AG09309 (cell line): Measurements from ENCODE around the gene ZFHX2.

Source experiments
- DNase-seq: peaks from one replicate; pipeline ENCODE4 v3.0.0-alpha.2; 2010; ENCODE audit warnings: low read depth
- H3K4me3 ChIP-seq: 2 replicates; pipeline ENCODE4 v1.5.1; 2011; ENCODE audit warnings: mild to moderate bottlenecking, low read depth, low read length, moderate library complexity; ENCODE audit not compliant: control insufficient read depth
- TF ChIP-seq, protein P1 (sequence below): IDR thresholded peaks from 2 replicates; pipeline ENCODE4 v1.5.1; 2011; ENCODE audit warnings: mild to moderate bottlenecking, low read depth, low read length, inconsistent platforms; ENCODE audit not compliant: insufficient read depth, control insufficient read depth; ENCODE audit errors: missing control alignments

The ZFHX2 gene

DNA sequence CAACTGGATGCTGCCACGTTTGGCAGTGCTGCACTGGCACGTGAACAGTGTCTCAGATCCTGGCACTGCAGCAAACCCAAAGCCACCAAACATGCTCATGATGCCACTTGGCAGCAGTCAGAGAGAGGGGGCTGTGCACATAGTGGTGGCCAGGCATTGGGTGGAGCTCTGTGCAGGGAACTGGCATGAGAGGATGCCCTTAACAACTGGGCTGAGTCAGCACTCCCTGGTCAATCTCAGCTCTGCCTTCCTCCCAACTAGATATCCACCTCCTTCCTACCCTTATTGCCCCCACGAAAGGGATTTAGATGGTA, 37.0 kb downstream of the ZFHX2 start:
- no peak for DNase-seq
- H3K4me3 ChIP-seq: no peak overlapping the region
- TF ChIP-seq, protein P1, sequence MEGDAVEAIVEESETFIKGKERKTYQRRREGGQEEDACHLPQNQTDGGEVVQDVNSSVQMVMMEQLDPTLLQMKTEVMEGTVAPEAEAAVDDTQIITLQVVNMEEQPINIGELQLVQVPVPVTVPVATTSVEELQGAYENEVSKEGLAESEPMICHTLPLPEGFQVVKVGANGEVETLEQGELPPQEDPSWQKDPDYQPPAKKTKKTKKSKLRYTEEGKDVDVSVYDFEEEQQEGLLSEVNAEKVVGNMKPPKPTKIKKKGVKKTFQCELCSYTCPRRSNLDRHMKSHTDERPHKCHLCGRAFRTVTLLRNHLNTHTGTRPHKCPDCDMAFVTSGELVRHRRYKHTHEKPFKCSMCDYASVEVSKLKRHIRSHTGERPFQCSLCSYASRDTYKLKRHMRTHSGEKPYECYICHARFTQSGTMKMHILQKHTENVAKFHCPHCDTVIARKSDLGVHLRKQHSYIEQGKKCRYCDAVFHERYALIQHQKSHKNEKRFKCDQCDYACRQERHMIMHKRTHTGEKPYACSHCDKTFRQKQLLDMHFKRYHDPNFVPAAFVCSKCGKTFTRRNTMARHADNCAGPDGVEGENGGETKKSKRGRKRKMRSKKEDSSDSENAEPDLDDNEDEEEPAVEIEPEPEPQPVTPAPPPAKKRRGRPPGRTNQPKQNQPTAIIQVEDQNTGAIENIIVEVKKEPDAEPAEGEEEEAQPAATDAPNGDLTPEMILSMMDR: no peak

DNA sequence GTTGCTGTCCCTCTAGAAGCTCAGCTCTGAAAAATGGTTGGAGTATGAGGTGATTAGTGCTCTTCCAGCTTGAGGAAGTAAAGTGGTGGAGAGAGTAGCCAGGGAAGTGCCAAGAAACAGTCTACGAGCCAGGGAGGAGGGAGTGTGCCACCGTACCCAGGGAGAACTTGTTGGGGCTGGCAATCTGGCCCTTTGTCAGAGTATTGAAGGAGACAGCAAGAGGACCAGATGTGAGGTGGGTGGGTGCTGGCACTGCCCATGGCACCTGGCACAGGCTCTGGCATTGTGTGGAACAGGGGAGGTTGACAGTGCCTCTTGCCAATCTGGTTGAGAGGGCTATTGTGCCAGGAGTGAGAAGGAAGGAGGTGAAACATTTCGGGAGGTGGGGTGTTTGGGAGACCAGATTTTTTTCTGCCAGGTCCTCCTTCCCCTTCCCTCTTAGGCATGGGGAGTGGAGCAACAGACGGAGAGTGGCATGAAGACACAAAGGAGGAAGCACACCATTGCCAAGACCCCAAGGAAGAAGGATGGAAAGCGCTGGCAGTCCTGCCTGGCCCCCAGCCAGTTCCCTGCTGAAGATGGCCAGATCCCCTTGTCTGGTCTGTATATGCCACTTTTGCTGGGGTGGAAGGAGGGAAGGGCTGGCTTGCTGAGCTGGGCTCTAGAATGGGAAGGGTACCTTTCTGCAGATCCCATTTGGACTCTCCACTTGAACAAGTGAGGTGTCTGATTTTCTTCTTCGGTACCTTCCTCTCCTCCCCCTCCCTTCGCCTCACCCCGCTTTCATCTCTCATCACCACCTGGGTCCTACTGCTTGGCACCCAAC, 37.5 kb downstream of the ZFHX2 start:
- DNase-seq: no peak
- TF ChIP-seq, protein P1: no peak
- no peak overlapping the region for H3K4me3 ChIP-seq

DNA sequence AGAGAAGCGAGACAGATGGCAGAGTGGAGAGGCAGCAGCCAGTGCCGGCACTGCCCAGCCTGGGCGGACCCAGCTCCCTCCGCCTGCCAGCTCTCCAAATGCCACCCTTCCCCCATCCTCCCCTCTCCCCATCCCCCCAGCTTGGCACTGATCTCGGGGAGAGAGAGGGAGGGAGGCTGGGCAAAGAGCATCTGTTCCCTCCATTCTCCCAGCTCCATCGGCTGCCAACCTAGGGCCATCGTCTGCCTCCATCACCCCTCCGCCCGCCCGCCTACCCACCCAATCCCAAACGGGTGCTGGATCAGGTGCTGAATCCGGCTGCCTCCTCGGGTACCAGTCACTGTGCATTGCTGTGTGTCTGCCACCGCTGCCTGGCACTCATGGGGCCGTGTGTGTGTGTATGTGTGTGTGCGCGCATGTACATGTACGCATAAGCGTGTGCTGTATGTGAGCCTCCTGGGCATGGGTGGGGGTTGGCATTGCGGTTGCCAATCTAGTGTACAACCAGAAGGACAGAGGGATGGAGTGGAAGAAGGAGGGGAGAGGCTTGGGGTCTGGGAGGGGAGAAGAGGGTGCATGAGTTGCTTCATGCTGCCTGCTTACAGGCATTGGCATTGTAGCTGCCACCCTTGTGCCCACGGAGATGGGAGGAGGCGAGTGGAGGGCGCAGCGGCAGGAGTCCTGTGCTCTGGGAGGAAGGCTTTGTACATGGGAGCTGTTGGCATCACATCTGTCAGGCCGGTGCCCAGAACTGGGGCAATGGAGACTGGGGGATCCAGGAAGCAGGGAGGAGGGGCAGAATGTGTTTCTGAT, 38.4 kb downstream of the ZFHX2 start:
- no peak overlapping the region for H3K4me3 ChIP-seq
- TF ChIP-seq, protein P1: no peak
- DNase-seq: no peak

DNA sequence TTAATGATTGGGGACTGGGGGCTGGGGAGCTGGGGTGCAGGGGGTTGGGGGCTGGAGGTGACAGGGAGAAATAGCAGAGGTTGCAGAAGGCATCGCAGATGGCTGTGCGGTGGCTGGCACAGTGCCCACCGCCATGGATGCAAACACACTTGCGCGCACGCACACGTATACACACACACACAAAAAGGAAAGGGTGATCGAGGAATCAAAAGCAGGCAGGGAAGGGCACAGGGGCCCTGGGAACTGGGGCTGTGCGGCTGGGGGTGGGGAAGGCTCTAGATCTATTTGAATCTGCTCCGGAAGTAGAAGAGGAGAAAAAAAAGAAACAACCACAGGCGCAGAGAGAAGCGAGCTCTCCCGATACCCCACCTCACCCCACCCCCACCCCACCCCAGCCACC, 39.4 kb downstream of the ZFHX2 start:
- no peak overlapping the region for H3K4me3 ChIP-seq
- no peak for DNase-seq
- TF ChIP-seq, protein P1: no peak

DNA sequence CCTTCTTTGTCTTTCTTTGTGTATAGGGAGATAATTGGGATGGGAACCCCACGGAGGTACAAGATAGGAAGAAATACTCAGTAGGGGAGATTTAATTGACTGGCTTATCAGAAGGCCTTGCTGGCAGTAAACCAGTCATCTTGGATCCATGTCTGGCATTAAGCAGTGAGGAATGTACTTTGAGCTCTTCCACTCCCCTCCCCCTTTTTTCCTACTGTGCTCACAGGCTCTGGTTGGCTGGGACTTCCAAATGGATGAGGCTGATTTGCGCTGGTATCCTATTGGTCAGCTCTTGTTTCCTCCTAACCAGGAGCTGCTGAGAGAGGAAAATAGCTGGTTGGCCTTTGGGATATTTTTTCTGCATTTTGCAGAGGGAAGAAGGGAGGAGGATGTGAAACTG, 57.3 kb downstream of the ZFHX2 start:
- no peak overlapping the region for H3K4me3 ChIP-seq
- DNase-seq: no peak
- TF ChIP-seq, protein P1: no peak

DNA sequence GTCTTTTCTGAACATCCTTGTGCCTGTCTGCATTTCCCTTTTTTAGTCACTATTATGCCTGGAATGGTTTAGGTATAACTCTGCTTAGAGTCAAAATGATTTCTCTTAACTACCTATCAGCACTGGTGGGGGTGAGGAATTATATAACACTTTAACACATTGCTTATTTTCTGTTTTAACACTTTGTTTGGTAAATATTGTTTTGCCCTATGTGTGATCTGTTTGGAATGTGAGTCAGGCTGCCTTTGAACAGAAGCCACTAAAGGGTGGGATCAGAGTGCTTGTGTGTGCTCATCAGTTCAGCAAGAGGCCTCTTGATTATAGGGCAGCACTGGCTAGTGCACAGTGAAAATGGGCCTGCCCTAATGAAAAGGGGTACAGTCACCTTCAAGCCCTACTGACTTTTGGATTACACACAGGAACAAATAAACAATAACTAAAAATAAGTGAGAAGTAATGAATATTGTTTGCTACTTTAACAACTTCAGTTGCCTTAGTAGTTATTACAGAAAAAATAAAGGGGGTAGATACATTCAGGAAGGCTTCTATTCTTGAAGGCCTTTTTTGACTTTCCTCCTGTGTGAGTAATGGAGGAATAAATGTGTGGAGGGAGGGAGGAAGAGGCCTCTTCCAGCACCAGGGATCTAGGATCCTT, 58.8 kb downstream of the ZFHX2 start:
- TF ChIP-seq, protein P1: no peak
- DNase-seq: no peak
- no peak overlapping the region for H3K4me3 ChIP-seq
